ENCODE measurements around the gene HTR3B.
"Not testable (repeated sequence)": the region's sequence is repeated elsewhere in the genome, so short reads cannot be mapped to it uniquely, and the experiment has no call there.

Gene HTR3B

GRCh38 chr11:113928311-113928710 is 23.7 kb downstream of the HTR3B start:
- Mint-ChIP-seq H3K9me3 (no peaks in the 10 kb centered on the region), H3K27ac (no peak overlapping the region), H3K27me3 (ENCODE audit: low read depth, poor library complexity) (peaks cover 30% of the 10 kb centered on the region), H3K4me1 (no peaks in the 10 kb centered on the region), H3K4me3 (no peak overlapping the region), H3K36me3 (ENCODE audit: low read depth) (no peaks in the 10 kb centered on the region)
- DNase-seq, result no peak
- no peak for TF ChIP-seq CTCF (IDR thresholded peaks at IDR 0.05)

- Mint-ChIP-seq H3K27me3 (ENCODE audit: low read depth, poor library complexity) (peaks cover 32% of the 10 kb centered on the region), H3K27ac (no peak overlapping the region), H3K9me3 (no peaks in the 10 kb centered on the region), H3K4me1 (no peaks in the 10 kb centered on the region), H3K4me3 (no peak overlapping the region), H3K36me3 (ENCODE audit: low read depth) (no peaks in the 10 kb centered on the region)
- TF ChIP-seq CTCF (IDR thresholded peaks at IDR 0.05), result no peak
- DNase-seq, result no peak
Observed at GRCh38 chr11:113932788-113933187, 28.2 kb downstream of the HTR3B start.

GRCh38 chr11:113934193-113934592 is 29.6 kb downstream of the HTR3B start:
- H3K4me3 Mint-ChIP-seq; H3K27ac Mint-ChIP-seq; DNase-seq; H3K9me3 Mint-ChIP-seq; H3K4me1 Mint-ChIP-seq; H3K36me3 Mint-ChIP-seq (ENCODE audit: low read depth): not testable (repeated sequence)
- H3K27me3 Mint-ChIP-seq (ENCODE audit: low read depth, poor library complexity), result peaks cover 25% of the 10 kb centered on the region

GRCh38 chr11:113934761-113935160 is 30.2 kb downstream of the HTR3B start:
- no peaks in the 10 kb centered on the region for H3K36me3 Mint-ChIP-seq (ENCODE audit: low read depth)

GRCh38 chr11:113935858-113936257 is 31.3 kb downstream of the HTR3B start:
- Mint-ChIP-seq H3K36me3 (ENCODE audit: low read depth) (no peaks in the 10 kb centered on the region), H3K27ac (no peak overlapping the region), H3K4me1 (no peaks in the 10 kb centered on the region), H3K27me3 (ENCODE audit: low read depth, poor library complexity) (peaks cover 25% of the 10 kb centered on the region), H3K4me3 (no peak overlapping the region), H3K9me3 (no peaks in the 10 kb centered on the region)
- no peak for TF ChIP-seq CTCF (IDR thresholded peaks at IDR 0.05)
- no peak for DNase-seq

More at GRCh38 chr11:113934761-113935160, 30.2 kb downstream of the HTR3B start:
- TF ChIP-seq CTCF (IDR thresholded peaks at IDR 0.05), result no peak
- H3K9me3 Mint-ChIP-seq, result no peaks in the 10 kb centered on the region
- DNase-seq, result no peak
- no peak overlapping the region for H3K4me3 Mint-ChIP-seq
- H3K4me1 Mint-ChIP-seq, result no peaks in the 10 kb centered on the region
- no peak overlapping the region for H3K27ac Mint-ChIP-seq
- peaks cover 25% of the 10 kb centered on the region for H3K27me3 Mint-ChIP-seq (ENCODE audit: low read depth, poor library complexity)

- Mint-ChIP-seq H3K27ac (no peak overlapping the region), H3K4me3 (no peak overlapping the region)
Observed at GRCh38 chr11:113937918-113938317, 33.3 kb downstream of the HTR3B start.

More at GRCh38 chr11:113937918-113938317, 33.3 kb downstream of the HTR3B start:
- TF ChIP-seq CTCF (IDR thresholded peaks at IDR 0.05), result no peak
- DNase-seq, result no peak
- H3K9me3 Mint-ChIP-seq, result no peaks in the 10 kb centered on the region
- H3K4me1 Mint-ChIP-seq, result no peaks in the 10 kb centered on the region
- no peaks in the 10 kb centered on the region for H3K36me3 Mint-ChIP-seq (ENCODE audit: low read depth)
- peaks cover 21% of the 10 kb centered on the region for H3K27me3 Mint-ChIP-seq (ENCODE audit: low read depth, poor library complexity)

All from nephron progenitor cell (in vitro differentiated cells).